ENCODE data around the gene OR8S1.
A peak's percentile ranks its signal among the peaks of the same experiment; 100 is the strongest.

DNA sequence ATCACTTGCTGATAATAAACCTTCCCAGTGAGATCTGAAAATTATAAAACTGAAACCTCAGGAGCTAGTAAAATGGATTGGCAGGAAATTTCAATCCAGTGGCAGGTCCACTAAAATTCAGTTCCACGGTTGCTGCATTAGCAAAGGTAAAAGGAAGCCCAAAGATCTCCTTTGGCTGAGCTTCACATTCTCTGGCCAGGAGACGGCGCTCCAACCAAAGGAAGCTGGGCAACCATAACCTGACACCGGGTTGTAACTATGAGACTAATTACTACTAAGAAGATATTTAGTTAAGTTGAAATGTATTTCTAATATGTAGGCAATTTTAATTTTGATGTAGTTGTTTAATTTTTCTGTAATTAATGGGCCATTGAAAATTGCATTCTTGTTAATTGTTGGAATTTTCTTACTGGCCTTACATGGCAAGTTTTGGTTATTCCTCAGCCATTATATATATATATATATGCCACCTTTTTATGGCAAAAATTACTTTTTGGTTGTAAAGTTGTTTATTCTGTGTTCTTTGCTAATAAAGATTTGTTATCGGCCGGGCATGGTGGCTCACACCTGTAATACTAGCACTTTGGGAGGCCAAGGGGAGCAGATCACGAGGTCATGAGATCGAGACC is 17.0 kb downstream of the OR8S1 start:
- TF ChIP-seq CTCF (IDR thresholded peaks at IDR 0.05) (peak; percentile 19 to 55 (median 36)), POLR2AphosphoS5 (IDR thresholded peaks at IDR 0.05) (no peak), POLR2A (IDR thresholded peaks at IDR 0.05) (no peak), EP300 (IDR thresholded peaks at IDR 0.05; ENCODE audit: low read depth) (no peak)

Measured in transverse colon (tissue), 4 donors.